CD14-positive monocyte (primary cell): Measurements from ENCODE around the gene PGP. TPM values are rescaled to one million over a fixed set of nuclear protein-coding genes. Genes with fewer than 3 reads are reported as not detected.

Experiments used
- DNase-seq, 3 donors: peaks; one replicate each; pipeline ENCODE4 v3.0.0-alpha.2; 2011 to 2022
- H2AFZ ChIP-seq: 2 replicates; pipeline ENCODE4 v1.6.0; 2012; ENCODE audit warnings: mild to moderate bottlenecking, low read depth, low read length, inconsistent platforms; ENCODE audit not compliant: insufficient read depth, poor library complexity, severe bottlenecking
- H3K27ac ChIP-seq, 2 donors: 1 replicate in 1 of 2; 2 replicates in 1 of 2; pipeline ENCODE4 v1.5.1; 2012 to 2013; ENCODE audit warnings: low read length in 2 of 2, control low read depth in 1 of 2, inconsistent platforms in 1 of 2, low read depth in 1 of 2, mild to moderate bottlenecking in 1 of 2
- H3K27me3 ChIP-seq, 2 donors: one replicate each; pipeline versions ENCODE4 v1.6.0 to v1.6.1; 2011 to 2013; ENCODE audit warnings: low read length in 2 of 2; ENCODE audit not compliant: control insufficient read depth in 2 of 2, insufficient read depth in 2 of 2
- H3K36me3 ChIP-seq, 2 donors: replicated peaks in 1 of 2; 1 replicate in 1 of 2; 2 replicates in 1 of 2; pipeline versions ENCODE4 v1.5.1 to v1.6.1; 2012 to 2013; ENCODE audit warnings: low read length in 2 of 2, control low read depth in 1 of 2, inconsistent platforms in 1 of 2, mild to moderate bottlenecking in 1 of 2; ENCODE audit not compliant: insufficient read depth in 2 of 2, control insufficient read depth in 1 of 2
- H3K4me1 ChIP-seq, 2 donors: 1 replicate in 1 of 2; 2 replicates in 1 of 2; pipeline versions ENCODE4 v1.5.1 to v1.6.1; 2012 to 2013; ENCODE audit warnings: low read length in 2 of 2, control low read depth in 1 of 2, inconsistent platforms in 1 of 2, mild to moderate bottlenecking in 1 of 2, moderate library complexity in 1 of 2; ENCODE audit not compliant: insufficient read depth in 2 of 2, control insufficient read depth in 1 of 2
- H3K4me2 ChIP-seq: replicated peaks from 2 replicates; pipeline ENCODE3; 2012; ENCODE audit warnings: low read length, moderate library complexity, mild to moderate bottlenecking; ENCODE audit not compliant: poor library complexity, severe bottlenecking; ENCODE audit errors: extremely low read depth
- H3K4me3 ChIP-seq, 3 experiments: fragments of 200-600 bp in 1 of 3; sonication (generic) in 1 of 3; replicated peaks in 1 of 3; 1 replicate in 2 of 3; 2 replicates in 1 of 3; pipeline ENCODE4 v1.5.1; 2011 to 2013; ENCODE audit warnings: low read length in 3 of 3, mild to moderate bottlenecking in 3 of 3, control low read depth in 2 of 3, low read depth in 2 of 3, inconsistent platforms in 1 of 3, moderate library complexity in 1 of 3
- H3K79me2 ChIP-seq: 2 replicates; pipeline ENCODE4 v1.6.0; 2012; ENCODE audit warnings: mild to moderate bottlenecking, control low read depth, inconsistent platforms, low read length, moderate library complexity; ENCODE audit not compliant: insufficient read depth
- H3K9ac ChIP-seq: 2 replicates; pipeline ENCODE4 v1.6.0; 2017; ENCODE audit warnings: low read length, mild to moderate bottlenecking; ENCODE audit not compliant: insufficient read depth, poor library complexity, severe bottlenecking
- H3K9me3 ChIP-seq, 2 donors: replicated peaks in 1 of 2; 1 replicate in 1 of 2; 2 replicates in 1 of 2; pipeline versions ENCODE4 v1.5.1 to v1.6.1; 2012 to 2013; ENCODE audit warnings: low read length in 2 of 2, control low read depth in 1 of 2; ENCODE audit not compliant: control insufficient read depth in 1 of 2, insufficient read depth in 1 of 2
- H4K20me1 ChIP-seq: 2 replicates; pipeline ENCODE4 v1.6.0; 2012; ENCODE audit warnings: mild to moderate bottlenecking, low read length, control low read depth, moderate library complexity; ENCODE audit not compliant: insufficient read depth
- H3K27ac Mint-ChIP-seq, 7 donors: one replicate each; pipeline ENCODE4 v1.8.0; 2020; ENCODE audit warnings: mild to moderate bottlenecking in 7 of 7, mixed read lengths in 7 of 7, moderate library complexity in 6 of 7, inconsistent platforms in 2 of 7
- H3K27me3 Mint-ChIP-seq, 3 donors: one replicate each; pipeline ENCODE4 v1.8.0; 2021 to 2022; ENCODE audit warnings: low read depth in 3 of 3, mild to moderate bottlenecking in 3 of 3, mixed read lengths in 3 of 3, moderate library complexity in 3 of 3, inconsistent platforms in 1 of 3
- H3K36me3 Mint-ChIP-seq, 2 donors: one replicate each; pipeline ENCODE4 v1.8.0; 2020; ENCODE audit warnings: mixed read lengths in 2 of 2, inconsistent platforms in 1 of 2, mild to moderate bottlenecking in 1 of 2
- H3K4me1 Mint-ChIP-seq: one replicate; pipeline ENCODE4 v1.8.0; 2020; ENCODE audit warnings: mild to moderate bottlenecking, mixed read lengths
- H3K4me3 Mint-ChIP-seq, 2 donors: one replicate each; pipeline ENCODE4 v1.8.0; 2020; ENCODE audit warnings: mild to moderate bottlenecking in 2 of 2, mixed read lengths in 2 of 2, moderate library complexity in 1 of 2
- H3K9me3 Mint-ChIP-seq, 7 donors: one replicate each; pipeline ENCODE4 v1.8.0; 2020 to 2022; ENCODE audit warnings: mixed read lengths in 7 of 7, mild to moderate bottlenecking in 6 of 7, moderate library complexity in 6 of 7, inconsistent platforms in 2 of 7
- WGBS: methylation state at CpG from one replicate; pipeline ENCODE4 v1.1.5; 2013; ENCODE audit warnings: missing lambda C conversion rate; ENCODE audit not compliant: insufficient coverage; 5-methylcytosine and 5-hydroxymethylcytosine counted together
- intact Hi-C, 2 donors: fragments of 100-400 bp; cut with micrococcal nuclease; formaldehyde crosslinking; loops; one replicate each; pipeline versions ENCODE4 v1.15.0 to v1.15.1; 2023
- polyA plus RNA-seq, 3 donors: library from polyadenylated mRNA; depleted of rRNA in 1 of 3; unstranded in 2 of 3; stranded (reverse) in 1 of 3; fragments of 300-500 nt in 2 of 3; fragments of >200 nt in 1 of 3; fragmentation: Illumina TruSeq in 2 of 3; gene quantifications; 1 replicate in 2 of 3; 2 replicates in 1 of 3; pipeline ENCODE4 v1.2.3, GENCODE V29; 2012 to 2021
- TF ChIP-seq, protein P1 (sequence below): fragments of 200-600 bp; IDR thresholded peaks from one replicate; pipeline ENCODE4 v1.8.0; 2022; ENCODE audit warnings: antibody characterized with exemption, mild to moderate bottlenecking

The PGP gene
- polyA plus RNA-seq, 3 donors = 7.2 to 20.2 (median 19.2) TPM

DNA sequence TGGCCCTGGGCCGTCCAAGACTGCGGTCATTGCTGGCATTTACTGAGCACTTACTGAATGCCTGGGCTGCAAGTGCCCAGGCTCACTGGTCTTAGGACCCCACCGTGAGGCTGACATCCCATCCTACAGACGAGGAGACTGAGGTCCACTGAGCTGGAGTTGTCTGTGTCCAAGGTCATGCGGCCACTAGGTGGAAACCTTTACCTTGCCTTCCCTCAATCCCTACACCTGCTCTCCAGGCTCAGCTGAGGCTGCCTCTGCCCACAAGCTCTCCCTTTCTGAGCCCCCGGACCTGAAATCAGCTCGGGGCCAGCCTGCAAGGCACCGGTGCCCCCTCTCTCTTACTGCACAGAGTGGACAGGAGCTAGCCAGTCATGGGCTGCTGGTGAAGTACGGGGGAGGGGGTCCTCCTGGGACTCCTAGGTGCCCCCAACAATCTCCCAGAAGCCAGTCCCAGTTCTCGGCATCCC, 19.8 kb downstream of the PGP start:
- H4K20me1 ChIP-seq = no peaks in the 10 kb centered on the region
- H3K36me3 ChIP-seq = no peaks in the 10 kb centered on the region
- peak; percentile 25 to 49 (median 32) for DNase-seq
- no peaks in the 10 kb centered on the region for H3K36me3 Mint-ChIP-seq
- H3K27ac Mint-ChIP-seq = peak overlapping the region in 1 of 7 donors; percentile 53
- H2AFZ ChIP-seq = no peak overlapping the region
- no peak overlapping the region for H3K4me2 ChIP-seq
- H3K4me3 Mint-ChIP-seq = peak overlapping the region in 1 of 2 donors; percentile 74
- peaks cover 3 to 7% of the 10 kb centered on the region in 2 donors for H3K4me1 ChIP-seq
- H3K4me1 Mint-ChIP-seq = peaks cover 4% of the 10 kb centered on the region
- TF ChIP-seq, protein P1, sequence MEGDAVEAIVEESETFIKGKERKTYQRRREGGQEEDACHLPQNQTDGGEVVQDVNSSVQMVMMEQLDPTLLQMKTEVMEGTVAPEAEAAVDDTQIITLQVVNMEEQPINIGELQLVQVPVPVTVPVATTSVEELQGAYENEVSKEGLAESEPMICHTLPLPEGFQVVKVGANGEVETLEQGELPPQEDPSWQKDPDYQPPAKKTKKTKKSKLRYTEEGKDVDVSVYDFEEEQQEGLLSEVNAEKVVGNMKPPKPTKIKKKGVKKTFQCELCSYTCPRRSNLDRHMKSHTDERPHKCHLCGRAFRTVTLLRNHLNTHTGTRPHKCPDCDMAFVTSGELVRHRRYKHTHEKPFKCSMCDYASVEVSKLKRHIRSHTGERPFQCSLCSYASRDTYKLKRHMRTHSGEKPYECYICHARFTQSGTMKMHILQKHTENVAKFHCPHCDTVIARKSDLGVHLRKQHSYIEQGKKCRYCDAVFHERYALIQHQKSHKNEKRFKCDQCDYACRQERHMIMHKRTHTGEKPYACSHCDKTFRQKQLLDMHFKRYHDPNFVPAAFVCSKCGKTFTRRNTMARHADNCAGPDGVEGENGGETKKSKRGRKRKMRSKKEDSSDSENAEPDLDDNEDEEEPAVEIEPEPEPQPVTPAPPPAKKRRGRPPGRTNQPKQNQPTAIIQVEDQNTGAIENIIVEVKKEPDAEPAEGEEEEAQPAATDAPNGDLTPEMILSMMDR = peak; percentile 41
- WGBS = 25% methylated on average over 8 of the region's 10 CpGs
- H3K9me3 Mint-ChIP-seq = peaks cover 0 to 13% (median 4%) of the 10 kb centered on the region in 7 donors
- H3K27me3 ChIP-seq = peaks cover 35 to 54% of the 10 kb centered on the region in 2 donors
- peaks cover 0 to 7% of the 10 kb centered on the region in 2 donors for H3K9me3 ChIP-seq
- H3K27me3 Mint-ChIP-seq = peaks cover 51 to 68% (median 58%) of the 10 kb centered on the region in 3 donors
- H3K4me3 ChIP-seq = no peak overlapping the region
- no peak overlapping the region for H3K27ac ChIP-seq
- no peak overlapping the region for H3K9ac ChIP-seq
- H3K79me2 ChIP-seq = no peaks in the 10 kb centered on the region
- intact Hi-C loops = loop anchor here in 1 of 2 donors (5.0 kb wide), 1 partner anchor 57 kb away; the partner anchor contains the start of gene ECI1

DNA sequence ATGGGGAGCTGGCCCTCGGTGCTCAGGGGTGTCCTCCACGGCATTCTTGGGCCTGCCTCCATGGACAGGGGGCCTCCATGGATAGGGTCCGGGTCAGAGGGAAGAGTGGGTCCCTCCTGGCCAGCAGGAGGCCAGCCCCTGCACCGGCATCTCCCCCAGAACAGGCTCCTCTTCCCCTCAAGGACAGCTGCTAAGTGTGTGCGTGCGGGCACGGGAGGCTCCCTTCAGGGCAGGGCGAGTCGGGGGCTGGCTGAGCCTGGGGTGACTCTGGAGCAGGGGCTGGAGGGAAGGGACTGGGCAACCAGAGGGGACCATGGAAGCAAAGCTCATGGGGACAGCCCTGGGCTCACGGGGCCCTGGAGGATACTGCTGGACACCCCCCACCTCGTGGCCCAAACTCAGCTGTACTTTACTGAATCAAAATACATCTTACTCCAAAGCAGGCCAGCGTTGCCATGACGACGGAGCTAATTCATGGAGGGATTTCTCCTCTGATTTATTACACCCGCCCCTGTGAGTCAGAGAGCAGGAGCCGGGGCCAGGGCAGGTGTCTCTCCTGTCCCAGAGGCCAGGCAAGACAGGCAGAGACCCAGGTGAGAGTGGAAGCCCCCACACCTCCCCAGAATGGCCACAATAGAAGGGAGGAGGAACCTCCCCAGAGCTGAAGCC, 20.3 kb downstream of the PGP start:
- no peak overlapping the region for H3K27ac ChIP-seq
- no peaks in the 10 kb centered on the region for H3K79me2 ChIP-seq
- Mint-ChIP-seq H3K27ac (no peak overlapping the region), H3K9me3 (peaks cover 0 to 13% (median 4%) of the 10 kb centered on the region in 7 donors), H3K36me3 (no peaks in the 10 kb centered on the region), H3K27me3 (peaks cover 49 to 63% (median 58%) of the 10 kb centered on the region in 3 donors), H3K4me3 (peak overlapping the region in 1 of 2 donors; percentile 74), H3K4me1 (peaks cover 4% of the 10 kb centered on the region)
- DNase-seq = no peak
- peaks cover 3 to 7% of the 10 kb centered on the region in 2 donors for H3K4me1 ChIP-seq
- no peak overlapping the region for H2AFZ ChIP-seq
- H3K4me2 ChIP-seq = no peak overlapping the region
- no peaks in the 10 kb centered on the region for H4K20me1 ChIP-seq
- no peak overlapping the region for H3K9ac ChIP-seq
- TF ChIP-seq, protein P1 = no peak
- H3K36me3 ChIP-seq = no peaks in the 10 kb centered on the region
- H3K4me3 ChIP-seq = no peak overlapping the region
- intact Hi-C loops = no loop called here
- 74% methylated on average over 5 of the region's 16 CpGs for WGBS
- H3K27me3 ChIP-seq = peaks cover 35 to 51% of the 10 kb centered on the region in 2 donors
- peaks cover 0 to 7% of the 10 kb centered on the region in 2 donors for H3K9me3 ChIP-seq
